ENCODE data around the gene IL32.
"Not testable (repeated sequence)": the region's sequence is repeated elsewhere in the genome, so short reads cannot be mapped to it uniquely, and the experiment has no call there.

IL32 gene

DNA sequence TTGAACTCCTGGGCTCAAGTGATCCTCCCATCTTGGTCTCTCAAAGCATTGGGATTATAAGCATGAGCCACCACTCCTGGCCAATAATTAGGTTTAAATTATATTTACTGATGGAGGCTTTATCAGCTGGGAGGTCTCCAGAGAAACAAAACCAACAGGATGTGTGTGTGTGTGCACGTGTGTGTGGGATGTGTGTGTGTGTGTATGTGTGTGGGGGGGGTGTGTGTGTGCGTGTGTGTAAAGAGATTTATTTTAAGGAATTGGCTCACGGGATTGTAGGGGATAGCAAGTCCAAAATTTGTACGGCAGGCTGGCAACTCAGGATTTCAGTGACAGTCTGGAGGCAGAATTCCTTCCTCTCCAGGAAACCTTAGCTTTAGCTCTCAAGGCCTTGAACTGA is 14.4 kb upstream of the IL32 start (continued):
- TF ChIP-seq, protein P1, sequence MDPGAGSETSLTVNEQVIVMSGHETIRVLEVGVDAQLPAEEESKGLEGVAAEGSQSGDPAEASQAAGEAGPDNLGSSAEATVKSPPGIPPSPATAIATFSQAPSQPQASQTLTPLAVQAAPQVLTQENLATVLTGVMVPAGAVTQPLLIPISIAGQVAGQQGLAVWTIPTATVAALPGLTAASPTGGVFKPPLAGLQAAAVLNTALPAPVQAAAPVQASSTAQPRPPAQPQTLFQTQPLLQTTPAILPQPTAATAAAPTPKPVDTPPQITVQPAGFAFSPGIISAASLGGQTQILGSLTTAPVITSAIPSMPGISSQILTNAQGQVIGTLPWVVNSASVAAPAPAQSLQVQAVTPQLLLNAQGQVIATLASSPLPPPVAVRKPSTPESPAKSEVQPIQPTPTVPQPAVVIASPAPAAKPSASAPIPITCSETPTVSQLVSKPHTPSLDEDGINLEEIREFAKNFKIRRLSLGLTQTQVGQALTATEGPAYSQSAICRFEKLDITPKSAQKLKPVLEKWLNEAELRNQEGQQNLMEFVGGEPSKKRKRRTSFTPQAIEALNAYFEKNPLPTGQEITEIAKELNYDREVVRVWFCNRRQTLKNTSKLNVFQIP (CRISPR knock-in tag; IDR thresholded peaks at IDR 0.05; ENCODE audit: borderline replicate concordance, low read depth): no peak
- TF ChIP-seq PPARA (CRISPR knock-in tag; IDR thresholded peaks at IDR 0.05; ENCODE audit: borderline replicate concordance) (no peak), GLIS3 (CRISPR knock-in tag; IDR thresholded peaks at IDR 0.05) (no peak), ZC3H10 (CRISPR knock-in tag; IDR thresholded peaks at IDR 0.05) (no peak)

DNA sequence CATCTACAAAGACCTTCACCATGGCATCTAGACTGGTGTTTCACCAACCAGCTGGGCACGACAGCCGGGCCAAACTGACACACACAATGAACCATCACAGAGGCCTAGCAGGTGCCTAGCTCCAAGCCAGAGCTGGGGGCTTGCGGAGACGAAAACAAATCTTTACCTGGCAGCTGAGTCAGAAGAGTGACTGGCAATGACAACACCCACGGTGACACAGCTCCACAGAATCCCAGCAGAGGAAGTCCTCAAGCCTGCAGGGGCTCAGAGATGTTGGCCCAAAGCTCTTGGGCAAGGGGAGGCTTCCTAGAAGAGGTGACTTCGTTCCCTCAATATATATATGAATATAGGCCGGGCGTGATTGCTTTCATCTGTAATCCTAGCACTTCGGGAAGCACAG is 13.9 kb upstream of the IL32 start:
- ATAC-seq: no peak
- TF ChIP-seq, protein P2, sequence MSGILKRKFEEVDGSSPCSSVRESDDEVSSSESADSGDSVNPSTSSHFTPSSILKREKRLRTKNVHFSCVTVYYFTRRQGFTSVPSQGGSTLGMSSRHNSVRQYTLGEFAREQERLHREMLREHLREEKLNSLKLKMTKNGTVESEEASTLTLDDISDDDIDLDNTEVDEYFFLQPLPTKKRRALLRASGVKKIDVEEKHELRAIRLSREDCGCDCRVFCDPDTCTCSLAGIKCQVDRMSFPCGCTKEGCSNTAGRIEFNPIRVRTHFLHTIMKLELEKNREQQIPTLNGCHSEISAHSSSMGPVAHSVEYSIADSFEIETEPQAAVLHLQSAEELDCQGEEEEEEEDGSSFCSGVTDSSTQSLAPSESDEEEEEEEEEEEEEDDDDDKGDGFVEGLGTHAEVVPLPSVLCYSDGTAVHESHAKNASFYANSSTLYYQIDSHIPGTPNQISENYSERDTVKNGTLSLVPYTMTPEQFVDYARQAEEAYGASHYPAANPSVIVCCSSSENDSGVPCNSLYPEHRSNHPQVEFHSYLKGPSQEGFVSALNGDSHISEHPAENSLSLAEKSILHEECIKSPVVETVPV (CRISPR knock-in tag; IDR thresholded peaks at IDR 0.05): no peak
- TF ChIP-seq ZNF565 (CRISPR knock-in tag; conservative IDR thresholded peaks at IDR 0.05; ENCODE audit: low read depth) (no peak), GLIS3 (CRISPR knock-in tag; IDR thresholded peaks at IDR 0.05) (no peak), TSHZ2 (CRISPR knock-in tag; IDR thresholded peaks at IDR 0.05) (no peak), BACH2 (CRISPR knock-in tag; IDR thresholded peaks at IDR 0.05; ENCODE audit: borderline replicate concordance) (no peak), ISL1 (CRISPR knock-in tag; IDR thresholded peaks at IDR 0.05) (no peak), ZFP3 (CRISPR knock-in tag; IDR thresholded peaks at IDR 0.05) (no peak), TCF4 (CRISPR knock-in tag; IDR thresholded peaks at IDR 0.05; ENCODE audit: borderline replicate concordance) (no peak), ZNF70 (CRISPR knock-in tag; IDR thresholded peaks at IDR 0.05) (no peak), PATZ1 (CRISPR knock-in tag; IDR thresholded peaks at IDR 0.05; ENCODE audit: borderline replicate concordance) (no peak), ARNTL (CRISPR knock-in tag; IDR thresholded peaks at IDR 0.05; ENCODE audit: borderline replicate concordance, low read depth) (no peak), SNAI2 (CRISPR knock-in tag; IDR thresholded peaks at IDR 0.05) (no peak)

DNA sequence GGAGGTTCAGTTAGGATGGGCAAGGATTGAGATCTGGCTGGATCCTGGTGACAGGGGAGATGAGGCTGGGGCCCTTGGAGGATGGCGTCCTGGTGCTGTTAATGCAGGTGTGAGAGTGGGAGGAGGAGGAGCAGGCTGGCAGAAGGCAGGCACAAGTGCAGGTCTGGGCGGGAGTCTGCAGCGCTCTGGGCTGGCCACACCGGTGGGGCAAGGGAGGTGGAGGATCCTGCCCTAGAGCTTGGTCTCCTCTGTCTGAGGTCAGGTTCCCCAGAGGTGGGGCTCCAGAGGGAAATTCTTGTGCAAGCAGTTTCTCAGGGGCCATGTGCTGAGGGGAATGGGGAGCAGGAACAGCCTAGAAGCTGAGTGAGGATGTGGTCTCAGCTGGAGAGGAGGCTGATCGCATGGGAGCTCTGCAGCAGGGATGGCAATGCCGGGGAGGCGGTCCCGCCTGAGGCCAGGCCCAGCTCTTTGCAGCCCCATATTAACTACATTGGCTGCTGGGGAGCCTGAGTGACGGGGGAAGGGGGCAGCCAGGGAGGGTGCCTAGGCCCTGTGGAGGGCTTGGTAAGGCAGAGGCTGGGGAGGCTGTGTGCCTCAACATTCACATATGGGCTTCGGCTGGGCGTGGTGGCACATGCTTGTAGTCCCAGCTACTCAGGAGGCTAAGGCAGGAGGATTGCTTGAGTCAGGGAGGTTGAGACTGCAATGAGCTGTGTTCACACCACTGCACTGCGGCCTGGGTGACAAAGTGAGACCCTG is 12.7 kb upstream of the IL32 start:
- ATAC-seq: not testable (repeated sequence)

DNA sequence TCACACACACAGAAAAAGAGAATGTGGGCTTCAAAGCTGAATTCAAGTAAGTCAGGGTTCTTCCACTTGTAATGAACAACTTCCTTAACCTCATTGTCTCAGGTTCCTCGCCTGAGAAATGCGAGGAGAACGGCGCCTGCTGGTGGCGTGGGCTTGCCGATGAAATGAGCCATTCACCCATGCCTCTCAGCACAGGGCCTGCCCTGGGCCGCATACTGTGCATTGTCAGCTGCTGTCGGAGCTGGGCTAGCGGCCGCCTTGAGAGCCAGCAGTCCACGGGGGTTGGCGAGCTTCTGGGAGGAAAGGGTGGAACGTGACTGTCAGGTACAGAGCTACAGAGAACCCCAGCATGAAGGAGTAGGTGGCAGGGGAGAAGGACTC is 12.1 kb upstream of the IL32 start:
- not testable (repeated sequence) for ATAC-seq

- TF ChIP-seq ZNF8 (CRISPR knock-in tag; IDR thresholded peaks at IDR 0.05) (no peak), TSHZ2 (CRISPR knock-in tag; IDR thresholded peaks at IDR 0.05) (no peak), BACH2 (CRISPR knock-in tag; IDR thresholded peaks at IDR 0.05; ENCODE audit: borderline replicate concordance) (no peak), ZC3H10 (CRISPR knock-in tag; IDR thresholded peaks at IDR 0.05) (no peak)
- TF ChIP-seq, protein P3, sequence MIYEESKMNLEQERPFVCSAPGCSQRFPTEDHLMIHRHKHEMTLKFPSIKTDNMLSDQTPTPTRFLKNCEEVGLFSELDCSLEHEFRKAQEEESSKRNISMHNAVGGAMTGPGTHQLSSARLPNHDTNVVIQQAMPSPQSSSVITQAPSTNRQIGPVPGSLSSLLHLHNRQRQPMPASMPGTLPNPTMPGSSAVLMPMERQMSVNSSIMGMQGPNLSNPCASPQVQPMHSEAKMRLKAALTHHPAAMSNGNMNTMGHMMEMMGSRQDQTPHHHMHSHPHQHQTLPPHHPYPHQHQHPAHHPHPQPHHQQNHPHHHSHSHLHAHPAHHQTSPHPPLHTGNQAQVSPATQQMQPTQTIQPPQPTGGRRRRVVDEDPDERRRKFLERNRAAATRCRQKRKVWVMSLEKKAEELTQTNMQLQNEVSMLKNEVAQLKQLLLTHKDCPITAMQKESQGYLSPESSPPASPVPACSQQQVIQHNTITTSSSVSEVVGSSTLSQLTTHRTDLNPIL (CRISPR knock-in tag; IDR thresholded peaks at IDR 0.05; ENCODE audit: low read depth): no peak
- TF ChIP-seq, protein P1 (CRISPR knock-in tag; IDR thresholded peaks at IDR 0.05; ENCODE audit: borderline replicate concordance, low read depth): no peak
- no peak for ATAC-seq
Observed at GRCh38 chr16:3054965-3055733, 10.3 kb upstream of the IL32 start.

DNA sequence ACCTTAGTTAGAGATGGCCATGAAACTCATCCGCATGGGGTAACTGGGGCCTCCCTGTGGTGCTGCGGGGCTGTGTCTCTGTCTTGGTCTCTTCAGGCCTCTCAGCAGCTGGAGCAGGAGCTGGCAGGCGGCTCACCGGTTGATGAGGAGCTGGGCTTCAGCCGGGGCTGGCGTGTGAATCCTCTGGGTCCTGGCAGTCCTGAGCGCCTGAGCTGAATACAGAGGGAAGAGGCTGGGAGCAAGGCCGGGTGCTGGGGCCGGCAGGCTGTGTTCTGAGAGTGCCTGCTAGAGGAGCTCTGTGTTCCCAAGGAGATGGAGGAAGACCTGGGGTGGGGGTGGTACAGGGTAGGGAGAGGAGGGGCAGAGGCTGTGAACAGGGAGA is 9.7 kb upstream of the IL32 start:
- not testable (repeated sequence) for ATAC-seq

All from SK-N-SH treated with all-trans-retinoic acid at 6 μM for 48 hours (cell line).